NK-92 (cell line): ENCODE measurements around the gene KCNN4.

ENCODE experiments used
- DNase-seq: peaks from one replicate; lab custom pipeline; 2025; ENCODE audit not compliant: unreplicated experiment; lab: John Stamatoyannopoulos, UW

Gene KCNN4

GRCh38 chr19:43751466-43752220, 29.1 kb downstream of the KCNN4 start:
- DNase-seq: no peak

- no peak for DNase-seq
Measured at GRCh38 chr19:43749898-43750297, 30.9 kb downstream of the KCNN4 start.

- no peak for DNase-seq
Measured at GRCh38 chr19:43749152-43749551, 31.6 kb downstream of the KCNN4 start.

GRCh38 chr19:43748685-43749084, 32.1 kb downstream of the KCNN4 start:
- no peak for DNase-seq

GRCh38 chr19:43748205-43748594, 32.6 kb downstream of the KCNN4 start:
- no peak for DNase-seq

- DNase-seq: no peak
Measured at GRCh38 chr19:43747557-43748204, 33.1 kb downstream of the KCNN4 start.

- DNase-seq: no peak
Measured at GRCh38 chr19:43743059-43743458, 37.7 kb downstream of the KCNN4 start.

- no peak for DNase-seq
Measured at GRCh38 chr19:43741075-43741825, 39.5 kb downstream of the KCNN4 start.

GRCh38 chr19:43739439-43740235, 41.1 kb downstream of the KCNN4 start:
- DNase-seq: no peak

- DNase-seq: no peak
Measured at GRCh38 chr19:43738780-43739211, 42.0 kb downstream of the KCNN4 start.

GRCh38 chr19:43735957-43736356, 44.8 kb downstream of the KCNN4 start:
- DNase-seq: no peak

GRCh38 chr19:43735013-43735412, 45.8 kb downstream of the KCNN4 start:
- no peak for DNase-seq

GRCh38 chr19:43731846-43732245, 48.9 kb downstream of the KCNN4 start:
- DNase-seq: no peak

GRCh38 chr19:43731346-43731745, 49.4 kb downstream of the KCNN4 start:
- DNase-seq: no peak

- DNase-seq: no peak
Measured at GRCh38 chr19:43729919-43730318, 50.9 kb downstream of the KCNN4 start.

GRCh38 chr19:43727593-43727853, 53.2 kb downstream of the KCNN4 start:
- no peak for DNase-seq

GRCh38 chr19:43726736-43727592, 53.8 kb downstream of the KCNN4 start:
- no peak for DNase-seq

GRCh38 chr19:43725468-43725867, 55.3 kb downstream of the KCNN4 start:
- no peak for DNase-seq

GRCh38 chr19:43724896-43725295, 55.9 kb downstream of the KCNN4 start:
- no peak for DNase-seq

GRCh38 chr19:43723588-43723987, 57.2 kb downstream of the KCNN4 start:
- DNase-seq: no peak
